NCI-H1436 (cell line): ENCODE measurements around the gene USP32.
"Not testable (repeated sequence)": the region's sequence is repeated elsewhere in the genome, so short reads cannot be mapped to it uniquely, and the experiment has no call there.

Experiments
- DNase-seq: peaks from one replicate; lab custom pipeline; 2025; lab: John Stamatoyannopoulos, UW

The USP32 gene

GRCh38 chr17:60372790-60373483 lies 19.0 kb downstream of the USP32 start:
- DNase-seq = no peak

- DNase-seq = no peak
Observed at GRCh38 chr17:60371818-60372510, 20.0 kb downstream of the USP32 start.

GRCh38 chr17:60371416-60371815 lies 20.5 kb downstream of the USP32 start:
- DNase-seq = no peak

- no peak for DNase-seq
Observed at GRCh38 chr17:60369727-60370126, 22.2 kb downstream of the USP32 start.

- no peak for DNase-seq
Observed at GRCh38 chr17:60363700-60364405, 28.1 kb downstream of the USP32 start.

GRCh38 chr17:60362329-60362728 lies 29.6 kb downstream of the USP32 start:
- no peak for DNase-seq

GRCh38 chr17:60361889-60362288 lies 30.0 kb downstream of the USP32 start:
- DNase-seq = no peak

- DNase-seq = no peak
Observed at GRCh38 chr17:60359415-60359814, 32.5 kb downstream of the USP32 start.

GRCh38 chr17:60358606-60359225 lies 33.2 kb downstream of the USP32 start:
- DNase-seq = no peak

GRCh38 chr17:60356940-60357339 lies 35.0 kb downstream of the USP32 start:
- no peak for DNase-seq

- no peak for DNase-seq
Observed at GRCh38 chr17:60355663-60356594, 36.0 kb downstream of the USP32 start.

GRCh38 chr17:60354223-60354622 lies 37.7 kb downstream of the USP32 start:
- DNase-seq = no peak

- no peak for DNase-seq
Observed at GRCh38 chr17:60353773-60354172, 38.2 kb downstream of the USP32 start.

GRCh38 chr17:60352569-60352968 lies 39.4 kb downstream of the USP32 start:
- no peak for DNase-seq

- DNase-seq = no peak
Observed at GRCh38 chr17:60352071-60352470, 39.9 kb downstream of the USP32 start.

- DNase-seq = no peak
Observed at GRCh38 chr17:60351012-60351695, 40.8 kb downstream of the USP32 start.

GRCh38 chr17:60348616-60349015 lies 43.3 kb downstream of the USP32 start:
- DNase-seq = no peak

GRCh38 chr17:60345233-60345632 lies 46.7 kb downstream of the USP32 start:
- DNase-seq = peak; percentile 15

- not testable (repeated sequence) for DNase-seq
Observed at GRCh38 chr17:60342492-60342891, 49.4 kb downstream of the USP32 start.

- no peak for DNase-seq
Observed at GRCh38 chr17:60335289-60335688, 56.6 kb downstream of the USP32 start.

GRCh38 chr17:60333628-60334031 lies 58.3 kb downstream of the USP32 start:
- no peak for DNase-seq
